GM19324 (cell line): ENCODE measurements around the gene CORO7.
"Not testable (repeated sequence)": the region's sequence is repeated elsewhere in the genome, so short reads cannot be mapped to it uniquely, and the experiment has no call there.

Source experiments
- ATAC-seq: cut with Tn5 transposase; IDR thresholded peaks from one replicate; pipeline ENCODE4 v1.9.1; 2021; ENCODE audit warnings: mild to moderate bottlenecking, moderate library complexity; ENCODE audit not compliant: unreplicated experiment, low FRiP score

Gene CORO7

GRCh38 chr16:4403133-4403949, 13.1 kb downstream of the CORO7 start:
- ATAC-seq = no peak

- ATAC-seq = no peak
Observed at GRCh38 chr16:4402439-4403132, 13.8 kb downstream of the CORO7 start.

GRCh38 chr16:4401510-4401909, 14.9 kb downstream of the CORO7 start:
- ATAC-seq = no peak

- no peak for ATAC-seq
Observed at GRCh38 chr16:4401094-4401501, 15.3 kb downstream of the CORO7 start.

- no peak for ATAC-seq
Observed at GRCh38 chr16:4399001-4399730, 17.2 kb downstream of the CORO7 start.

- ATAC-seq = no peak
Observed at GRCh38 chr16:4395055-4395726, 21.2 kb downstream of the CORO7 start.

- ATAC-seq = not testable (repeated sequence)
Observed at GRCh38 chr16:4393850-4394249, 22.5 kb downstream of the CORO7 start.

- no peak for ATAC-seq
Observed at GRCh38 chr16:4393240-4393600, 23.2 kb downstream of the CORO7 start.

GRCh38 chr16:4392382-4393239, 23.8 kb downstream of the CORO7 start:
- no peak for ATAC-seq

GRCh38 chr16:4391631-4392381, 24.6 kb downstream of the CORO7 start:
- ATAC-seq = no peak

GRCh38 chr16:4390266-4391260, 25.8 kb downstream of the CORO7 start:
- no peak for ATAC-seq

GRCh38 chr16:4389051-4389955, 27.1 kb downstream of the CORO7 start:
- ATAC-seq = no peak

GRCh38 chr16:4388271-4389021, 27.9 kb downstream of the CORO7 start:
- no peak for ATAC-seq

GRCh38 chr16:4387781-4388180, 28.6 kb downstream of the CORO7 start:
- ATAC-seq = no peak

- no peak for ATAC-seq
Observed at GRCh38 chr16:4386951-4387565, 29.3 kb downstream of the CORO7 start.

GRCh38 chr16:4386451-4386805, 30.0 kb downstream of the CORO7 start:
- ATAC-seq = no peak
